HCT116 (cell line): ENCODE data around the gene CFAP53. TPM values are rescaled to one million over a fixed set of nuclear protein-coding genes. Genes with fewer than 3 reads are reported as not detected.

Experiments
- ATAC-seq: fragments of 200-7000 bp; cut with Tn5 transposase; 2 replicates; pipeline ENCODE4 v1.9.1; 2020; ENCODE audit warnings: mild to moderate bottlenecking, moderate library complexity
- BruUV-seq: library from RNA; stranded (reverse); fragments of 400-500 nt; replicated peaks from 2 replicates; lab custom pipeline; 2021; lab: Mats Ljungman, UMichigan
- CTCF ChIA-PET: fragments of 300-600 bp; sonication (Branson Sonifier 250); formaldehyde crosslinking; loops from one replicate; lab custom pipeline; 2021; ENCODE audit warnings: antibody characterized with exemption; lab: Charles Lee
- POLR2A ChIA-PET: fragments of 300-600, 350-600 bp; sonication (Branson Sonifier 250); formaldehyde crosslinking; loops from one replicate; lab custom pipeline; 2021; ENCODE audit warnings: antibody characterized with exemption; lab: Charles Lee
- RAD21 ChIA-PET, 2 experiments: fragments of 300-600 bp; sonication (Branson Sonifier 250); formaldehyde crosslinking; loops; one replicate each; lab custom pipeline; 2023; ENCODE audit warnings: low total read pairs in 2 of 2; ENCODE audit not compliant: uncharacterized antibody in 2 of 2, unreplicated experiment in 2 of 2, low non-redundant PET in 1 of 2; lab: Charles Lee
- DNase-seq: peaks from one replicate; pipeline ENCODE4 v3.0.0-alpha.2; 2010; ENCODE audit warnings: low read depth, low spot score
- H2AFZ ChIP-seq: fragments of 200-600 bp; shearing (Covaris generic), sonication (generic); 2 replicates; pipeline ENCODE4 v1.6.1; 2017; ENCODE audit warnings: low read depth, mixed run types, mixed read lengths, antibody characterized with exemption, low read length; ENCODE audit not compliant: poor library complexity, severe bottlenecking
- H3K27ac ChIP-seq: 2 replicates; pipeline ENCODE4 v1.5.1; 2012; ENCODE audit warnings: low read depth, low read length
- H3K27me3 ChIP-seq: fragments of 200-600 bp; sonication (generic); 2 replicates; pipeline ENCODE4 v1.6.1; 2016; ENCODE audit warnings: mixed run types, low read length, mixed read lengths; ENCODE audit not compliant: insufficient read depth
- H3K36me3 ChIP-seq, 2 experiments: fragments of 200-500 bp in 1 of 2; fragments of 200-600 bp in 1 of 2; sonication (Bioruptor generic) in 1 of 2; sonication (generic) in 1 of 2; 2 replicates each; pipeline versions ENCODE4 v1.5.1 to v1.6.1; 2014 to 2016; ENCODE audit warnings: low read length in 2 of 2, inconsistent platforms in 1 of 2, mixed read lengths in 1 of 2, mixed run types in 1 of 2; ENCODE audit not compliant: insufficient read depth in 2 of 2, control insufficient read depth in 1 of 2
- H3K4me1 ChIP-seq, 2 experiments: fragments of 200-600 bp in 1 of 2; sonication (generic) in 1 of 2; 2 replicates each; pipeline versions ENCODE4 v1.5.1 to v1.6.1; 2012 to 2017; ENCODE audit warnings: low read length in 2 of 2, inconsistent platforms in 1 of 2, mild to moderate bottlenecking in 1 of 2, mixed read lengths in 1 of 2, mixed run types in 1 of 2, moderate library complexity in 1 of 2; ENCODE audit not compliant: insufficient read depth in 2 of 2, control insufficient read depth in 1 of 2
- H3K4me2 ChIP-seq: fragments of 200-600 bp; sonication (generic); 2 replicates; pipeline ENCODE4 v1.6.1; 2017; ENCODE audit warnings: mixed run types, low read length, mixed read lengths
- H3K4me3 ChIP-seq, 2 experiments: fragments of 200-600 bp in 1 of 2; sonication (generic) in 1 of 2; replicated peaks in 1 of 2; 2 replicates each; pipeline ENCODE4 v1.5.1; 2011 to 2016; ENCODE audit warnings: low read length in 2 of 2, control low read depth in 1 of 2, low read depth in 1 of 2, mild to moderate bottlenecking in 1 of 2, mixed read lengths in 1 of 2, mixed run types in 1 of 2
- H3K79me2 ChIP-seq: fragments of 200-600 bp; sonication (generic); 2 replicates; pipeline ENCODE4 v1.6.1; 2017; ENCODE audit warnings: mild to moderate bottlenecking, mixed run types, low read length, moderate library complexity, mixed read lengths; ENCODE audit not compliant: insufficient read depth
- H3K9ac ChIP-seq: fragments of 200-600 bp; sonication (generic); 2 replicates; pipeline ENCODE4 v1.6.1; 2016; ENCODE audit warnings: low read length, mixed read lengths
- H3K9me2 ChIP-seq: fragments of 200-600 bp; sonication (generic), shearing (Covaris generic); 2 replicates; pipeline ENCODE4 v1.6.1; 2017; ENCODE audit warnings: mixed run types, mild to moderate bottlenecking, moderate library complexity; ENCODE audit not compliant: insufficient read depth
- H3K9me3 ChIP-seq, 2 experiments: fragments of 200-500 bp in 1 of 2; fragments of 200-600 bp in 1 of 2; sonication (Bioruptor generic) in 1 of 2; sonication (generic) in 1 of 2; 2 replicates each; pipeline ENCODE4 v1.6.1; 2014 to 2017; ENCODE audit warnings: low read length in 2 of 2, mixed read lengths in 2 of 2, inconsistent platforms in 1 of 2, low read depth in 1 of 2, mild to moderate bottlenecking in 1 of 2, mixed run types in 1 of 2, moderate library complexity in 1 of 2; ENCODE audit not compliant: control insufficient read depth in 1 of 2, insufficient read depth in 1 of 2
- H4K20me1 ChIP-seq: fragments of 200-600 bp; sonication (generic), shearing (Covaris generic); 2 replicates; pipeline ENCODE4 v1.6.1; 2017; ENCODE audit warnings: mixed run types, mild to moderate bottlenecking, moderate library complexity; ENCODE audit not compliant: insufficient read depth
- ATF3 ChIP-seq: IDR thresholded peaks from 2 replicates; pipeline ENCODE4 v1.6.1; 2012
- CEBPB ChIP-seq: IDR thresholded peaks from 2 replicates; pipeline ENCODE4 v1.6.1; 2012; ENCODE audit warnings: low read depth
- CTCF ChIP-seq, 3 experiments: fragments of 200-600 bp in 1 of 3; sonication (generic) in 1 of 3; IDR thresholded peaks in 2 of 3; conservative IDR thresholded peaks in 1 of 3; 2 replicates each; pipeline ENCODE4 v1.5.1; 2012 to 2017; ENCODE audit warnings: low read depth in 2 of 3, low read length in 2 of 3, antibody characterized with exemption in 1 of 3, borderline replicate concordance in 1 of 3, control low read depth in 1 of 3, mild to moderate bottlenecking in 1 of 3, mixed read lengths in 1 of 3, mixed run types in 1 of 3, moderate library complexity in 1 of 3; ENCODE audit not compliant: insufficient read depth in 1 of 3
- EGR1 ChIP-seq: IDR thresholded peaks from 2 replicates; pipeline ENCODE4 v1.6.1; 2012; ENCODE audit warnings: low read depth
- ELF1 ChIP-seq: IDR thresholded peaks from 2 replicates; pipeline ENCODE4 v1.6.1; 2012; ENCODE audit warnings: low read depth, borderline replicate concordance
- JUND ChIP-seq: IDR thresholded peaks from 2 replicates; pipeline ENCODE4 v1.6.1; 2012
- MAX ChIP-seq: IDR thresholded peaks from 2 replicates; pipeline ENCODE4 v1.6.1; 2012
- POLR2A ChIP-seq: IDR thresholded peaks from 2 replicates; pipeline ENCODE4 v1.7.0; 2011; ENCODE audit warnings: borderline replicate concordance; ENCODE audit not compliant: insufficient read depth, insufficient read length; ENCODE audit errors: extremely low read depth
- POLR2AphosphoS5 ChIP-seq: IDR thresholded peaks from 2 replicates; pipeline ENCODE4 v1.6.1; 2011; ENCODE audit warnings: mild to moderate bottlenecking, low read depth, low read length, moderate library complexity
- RAD21 ChIP-seq: IDR thresholded peaks from 2 replicates; pipeline ENCODE4 v1.6.1; 2012; ENCODE audit warnings: low read depth, mild to moderate bottlenecking
- SIN3A ChIP-seq: IDR thresholded peaks from 2 replicates; pipeline ENCODE4 v1.6.1; 2012; ENCODE audit warnings: low read depth
- SP1 ChIP-seq: IDR thresholded peaks from 2 replicates; pipeline ENCODE4 v1.6.1; 2012; ENCODE audit warnings: low read depth
- SRF ChIP-seq: IDR thresholded peaks from 2 replicates; pipeline ENCODE4 v1.6.1; 2012; ENCODE audit warnings: low read depth
- TCF7L2 ChIP-seq: IDR thresholded peaks from 2 replicates; pipeline ENCODE4 v1.7.0; 2011; ENCODE audit warnings: borderline replicate concordance, inconsistent platforms; ENCODE audit not compliant: insufficient read depth, insufficient read length; ENCODE audit errors: extremely low read depth
- YY1 ChIP-seq: IDR thresholded peaks from 2 replicates; pipeline ENCODE4 v1.6.1; 2011; ENCODE audit warnings: low read length, low read depth, moderate library complexity, mild to moderate bottlenecking; ENCODE audit not compliant: insufficient replicate concordance; ENCODE audit errors: extremely low read depth
- ZBTB33 ChIP-seq: IDR thresholded peaks from 2 replicates; pipeline ENCODE4 v1.6.1; 2011; ENCODE audit warnings: mild to moderate bottlenecking, low read length, moderate library complexity; ENCODE audit not compliant: insufficient replicate concordance; ENCODE audit errors: extremely low read depth
- ZFX ChIP-seq: fragments of 450-650 bp; IDR thresholded peaks from 2 replicates; pipeline ENCODE4 v1.6.1; 2017
- ZNF274 ChIP-seq: fragments of 200-500 bp; sonication (Bioruptor generic); IDR thresholded peaks from 2 replicates; pipeline ENCODE4 v1.6.1; 2014; ENCODE audit warnings: mild to moderate bottlenecking, low read depth, low read length, inconsistent platforms
- intact Hi-C: fragments of 100-400 bp; cut with micrococcal nuclease; formaldehyde crosslinking; loops from 2 replicates; pipeline ENCODE4 v1.10.0; 2022
- total RNA-seq: library from RNA; stranded (reverse); gene quantifications from one replicate; pipeline ENCODE4 v1.2.1, GENCODE V29; 2021; ENCODE audit not compliant: unreplicated experiment
- TF ChIP-seq, protein P1 (sequence below): IDR thresholded peaks from 2 replicates; pipeline ENCODE4 v1.6.1; 2012; ENCODE audit warnings: low read depth

CFAP53 gene
- total RNA-seq, 1 experiment from 2014 or later, result 1.1 TPM

DNA sequence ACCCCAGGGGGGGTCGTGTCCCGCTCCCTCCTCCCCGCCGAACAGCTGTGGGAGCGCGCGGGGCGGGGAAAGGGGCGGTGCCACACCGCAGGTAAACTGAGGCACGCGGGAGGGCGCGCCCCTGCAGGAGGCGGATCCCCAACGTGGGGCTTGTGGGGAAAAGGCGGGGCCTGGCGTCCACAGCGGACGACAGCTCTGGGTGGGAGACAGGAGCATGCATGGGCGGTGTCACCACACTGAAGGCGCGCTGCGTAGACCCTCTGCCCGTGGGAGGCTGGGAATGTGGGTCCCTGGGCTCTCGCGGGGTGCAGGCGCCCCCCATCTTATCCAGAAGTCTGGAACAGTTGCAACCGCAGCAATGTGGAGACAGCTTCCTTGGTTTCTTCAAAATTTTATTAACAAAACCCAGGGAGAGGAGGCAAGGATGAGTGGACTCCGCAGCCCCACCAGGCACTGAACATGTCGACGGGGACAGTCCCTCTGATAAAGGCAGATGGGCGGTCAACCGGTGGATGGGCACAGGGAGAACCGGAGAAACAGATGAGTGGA is 15.8 kb upstream of the CFAP53 start:
- H3K27me3 ChIP-seq, result no peaks in the 10 kb centered on the region
- RAD21 ChIA-PET, result interaction anchor here in 1 of 2 experiments (1.2 kb wide), 1 partner anchor 75 kb away, joined by 3 read pairs; no protein-coding TSS in a partner anchor
- H3K4me3 ChIP-seq, result peak overlapping the region; percentile 70 to 100
- H4K20me1 ChIP-seq, result no peaks in the 10 kb centered on the region
- H2AFZ ChIP-seq, result no peak overlapping the region
- DNase-seq (no peak), ATAC-seq (no peak)
- peak overlapping the region; percentile 75 for H3K9ac ChIP-seq
- no TSS peak for BruUV-seq
- no peaks in the 10 kb centered on the region for H3K9me3 ChIP-seq
- H3K9me2 ChIP-seq, result no peaks in the 10 kb centered on the region
- intact Hi-C loops, result loop anchor here (10.0 kb wide), 1 partner anchor 787 kb away; the partner anchor contains the start of gene RPL17
- H3K79me2 ChIP-seq, result peaks cover 56% of the 10 kb centered on the region
- POLR2A ChIA-PET, result interaction anchor here (0.7 to 1.6 kb wide), 5 partner anchors 9 to 794 kb away, joined by 3 to 4 read pairs (median 3); partner anchors contain the start of gene SKA1
- CTCF ChIA-PET, result interaction anchor here (0.7 to 1.4 kb wide), 4 partner anchors 74 to 147 kb away, joined by 3 to 7 read pairs (median 4); no protein-coding TSS in a partner anchor
- H3K4me2 ChIP-seq, result peak overlapping the region; percentile 85
- peak overlapping the region; percentile 77 for H3K27ac ChIP-seq
- H3K4me1 ChIP-seq, result peaks cover 10 to 41% of the 10 kb centered on the region in 2 experiments; a peak in 3 of 4 replicates
- H3K36me3 ChIP-seq, result peaks cover 16 to 53% of the 10 kb centered on the region in 2 experiments
- TF ChIP-seq ZFX (no peak), SIN3A (no peak), ELF1 (no peak), ZNF274 (no peak), POLR2A (no peak), TCF7L2 (no peak), EGR1 (no peak), RAD21 (no peak), JUND (no peak), CEBPB (no peak), YY1 (no peak), ZBTB33 (no peak), POLR2AphosphoS5 (no peak), ATF3 (no peak), SP1 (no peak), CTCF (IDR thresholded peaks at IDR 0.05 in 2 of 3, conservative IDR thresholded peaks at IDR 0.05 in 1 of 3; ENCODE audit: borderline replicate concordance in 1 of 3, insufficient read depth in 1 of 3, low read depth in 2 of 3, low read length in 2 of 3) (no peak), MAX (no peak), SRF (no peak)
- TF ChIP-seq, protein P1, sequence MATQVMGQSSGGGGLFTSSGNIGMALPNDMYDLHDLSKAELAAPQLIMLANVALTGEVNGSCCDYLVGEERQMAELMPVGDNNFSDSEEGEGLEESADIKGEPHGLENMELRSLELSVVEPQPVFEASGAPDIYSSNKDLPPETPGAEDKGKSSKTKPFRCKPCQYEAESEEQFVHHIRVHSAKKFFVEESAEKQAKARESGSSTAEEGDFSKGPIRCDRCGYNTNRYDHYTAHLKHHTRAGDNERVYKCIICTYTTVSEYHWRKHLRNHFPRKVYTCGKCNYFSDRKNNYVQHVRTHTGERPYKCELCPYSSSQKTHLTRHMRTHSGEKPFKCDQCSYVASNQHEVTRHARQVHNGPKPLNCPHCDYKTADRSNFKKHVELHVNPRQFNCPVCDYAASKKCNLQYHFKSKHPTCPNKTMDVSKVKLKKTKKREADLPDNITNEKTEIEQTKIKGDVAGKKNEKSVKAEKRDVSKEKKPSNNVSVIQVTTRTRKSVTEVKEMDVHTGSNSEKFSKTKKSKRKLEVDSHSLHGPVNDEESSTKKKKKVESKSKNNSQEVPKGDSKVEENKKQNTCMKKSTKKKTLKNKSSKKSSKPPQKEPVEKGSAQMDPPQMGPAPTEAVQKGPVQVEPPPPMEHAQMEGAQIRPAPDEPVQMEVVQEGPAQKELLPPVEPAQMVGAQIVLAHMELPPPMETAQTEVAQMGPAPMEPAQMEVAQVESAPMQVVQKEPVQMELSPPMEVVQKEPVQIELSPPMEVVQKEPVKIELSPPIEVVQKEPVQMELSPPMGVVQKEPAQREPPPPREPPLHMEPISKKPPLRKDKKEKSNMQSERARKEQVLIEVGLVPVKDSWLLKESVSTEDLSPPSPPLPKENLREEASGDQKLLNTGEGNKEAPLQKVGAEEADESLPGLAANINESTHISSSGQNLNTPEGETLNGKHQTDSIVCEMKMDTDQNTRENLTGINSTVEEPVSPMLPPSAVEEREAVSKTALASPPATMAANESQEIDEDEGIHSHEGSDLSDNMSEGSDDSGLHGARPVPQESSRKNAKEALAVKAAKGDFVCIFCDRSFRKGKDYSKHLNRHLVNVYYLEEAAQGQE, result no peak
